Vagina (tissue), 2 donors: ENCODE results near the gene CORIN.

ENCODE experiments used
- CTCF ChIP-seq, 3 experiments: fragments of 450-650 bp in 2 of 3; fragments of 200-600 bp in 1 of 3; sonication (generic) in 1 of 3; IDR thresholded peaks; one replicate each; pipeline ENCODE4 v1.5.1; 2017 to 2019; ENCODE audit warnings: antibody characterized with exemption in 3 of 3, mild to moderate bottlenecking in 2 of 3, moderate library complexity in 2 of 3
- POLR2A ChIP-seq, 2 donors: fragments of 450-650 bp; IDR thresholded peaks; one replicate each; pipeline ENCODE4 v1.6.1; 2017; ENCODE audit warnings: antibody characterized with exemption in 2 of 2, mild to moderate bottlenecking in 2 of 2, moderate library complexity in 2 of 2
- POLR2AphosphoS5 ChIP-seq, 2 donors: sonication (generic); formaldehyde crosslinking; IDR thresholded peaks; one replicate each; pipeline ENCODE4 v1.9.0; 2017; ENCODE audit warnings: antibody characterized with exemption in 2 of 2, mild to moderate bottlenecking in 2 of 2, low read depth in 1 of 2; ENCODE audit not compliant: insufficient read depth in 1 of 2

DNA sequence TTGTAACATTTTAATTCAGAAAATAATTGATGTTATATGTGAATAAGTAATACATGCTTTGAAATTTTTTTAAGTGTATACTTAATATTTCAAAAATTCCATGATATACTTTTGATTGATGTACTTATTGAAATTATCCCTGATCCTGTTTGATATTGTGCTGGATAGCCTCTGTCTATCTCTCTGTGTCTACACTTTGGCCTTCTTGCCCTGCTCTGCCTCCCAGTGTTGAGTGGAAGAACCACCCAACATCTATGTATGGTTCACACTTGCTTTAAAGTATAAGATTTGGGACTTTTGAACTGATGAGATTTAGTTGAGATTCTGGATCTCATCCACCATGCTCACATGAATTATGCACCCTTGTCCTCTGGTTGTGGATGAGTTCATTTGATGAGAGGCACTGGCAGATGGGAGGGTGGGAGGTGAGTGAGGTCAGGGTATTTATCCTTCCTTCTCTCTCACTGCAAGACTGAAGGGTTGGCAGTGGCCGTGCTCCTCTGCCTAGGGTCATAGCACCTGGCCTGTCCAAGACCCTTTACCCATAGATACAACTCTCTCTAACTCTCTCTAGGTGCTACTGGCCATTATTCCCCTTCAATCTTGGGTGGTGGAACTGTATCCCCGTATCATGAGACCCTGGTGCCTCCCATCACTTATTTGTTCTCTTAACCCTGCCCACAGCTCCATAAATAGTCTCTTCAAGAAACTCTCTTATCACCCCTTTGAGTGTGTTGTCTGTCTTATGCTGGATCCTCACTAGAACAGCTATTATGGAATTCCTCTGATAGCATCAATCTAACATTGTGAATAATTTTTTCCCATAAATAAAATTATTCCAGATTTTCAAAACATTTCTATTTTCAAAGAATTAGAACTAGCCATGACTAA lies 75.2 kb downstream of the CORIN start:
- TF ChIP-seq POLR2AphosphoS5 (IDR thresholded peaks at IDR 0.05; ENCODE audit: insufficient read depth in 1 of 2, low read depth in 1 of 2), result no peak
- TF ChIP-seq POLR2A (IDR thresholded peaks at IDR 0.05), result no peak
- TF ChIP-seq CTCF (IDR thresholded peaks at IDR 0.05), result no peak
